Ishikawa (cell line): ENCODE measurements around the gene CATSPER1.

Experiments used
- CEBPB ChIP-seq: IDR thresholded peaks from 2 replicates; pipeline ENCODE4 v1.6.1; 2012
- CREB1 ChIP-seq: IDR thresholded peaks from 2 replicates; pipeline ENCODE4 v1.6.1; 2012; ENCODE audit warnings: low read depth
- EGR1 ChIP-seq: IDR thresholded peaks from 2 replicates; pipeline ENCODE4 v1.6.1; 2012
- EP300 ChIP-seq: IDR thresholded peaks from 2 replicates; pipeline ENCODE4 v1.6.1; 2012; ENCODE audit warnings: borderline replicate concordance
- FOXM1 ChIP-seq: IDR thresholded peaks from 2 replicates; pipeline ENCODE4 v1.6.1; 2012; ENCODE audit warnings: low read depth, borderline replicate concordance
- MAX ChIP-seq: IDR thresholded peaks from 2 replicates; pipeline ENCODE4 v1.6.1; 2012
- NFIC ChIP-seq: IDR thresholded peaks from 2 replicates; pipeline ENCODE4 v1.6.1; 2012
- RAD21 ChIP-seq: IDR thresholded peaks from 2 replicates; pipeline ENCODE4 v1.6.1; 2012; ENCODE audit warnings: low read depth
- REST ChIP-seq: IDR thresholded peaks from 2 replicates; pipeline ENCODE4 v1.6.1; 2012; ENCODE audit warnings: low read depth, mild to moderate bottlenecking
- TAF1 ChIP-seq: IDR thresholded peaks from 2 replicates; pipeline ENCODE4 v1.6.1; 2012; ENCODE audit warnings: low read depth, mild to moderate bottlenecking
- TCF12 ChIP-seq: IDR thresholded peaks from 2 replicates; pipeline ENCODE4 v1.6.1; 2012; ENCODE audit warnings: low read depth
- TEAD4 ChIP-seq: IDR thresholded peaks from 2 replicates; pipeline ENCODE4 v1.6.1; 2012
- USF1 ChIP-seq: IDR thresholded peaks from 2 replicates; pipeline ENCODE4 v1.6.1; 2012
- YY1 ChIP-seq: IDR thresholded peaks from 2 replicates; pipeline ENCODE4 v1.6.1; 2012; ENCODE audit warnings: low read depth
- ZBTB7A ChIP-seq: IDR thresholded peaks from 2 replicates; pipeline ENCODE4 v1.6.1; 2012; ENCODE audit warnings: low read depth

CATSPER1 gene

GRCh38 chr11:65981101-65981740 is 45.1 kb downstream of the CATSPER1 start:
- TF ChIP-seq REST (no peak), FOXM1 (no peak)

- TF ChIP-seq RAD21 (no peak), CREB1 (no peak), EGR1 (no peak), YY1 (no peak), TCF12 (no peak), REST (no peak), MAX (no peak), EP300 (no peak), TAF1 (no peak), FOXM1 (no peak)
These were observed 47.0 kb downstream of the CATSPER1 start for GRCh38 chr11:65979261-65979759.

GRCh38 chr11:65978391-65979238 is 47.7 kb downstream of the CATSPER1 start:
- no peak for TF ChIP-seq YY1
- TF ChIP-seq NFIC, result no peak
- no peak for TF ChIP-seq USF1
- no peak for TF ChIP-seq CEBPB
- TF ChIP-seq TAF1, result no peak
- no peak for TF ChIP-seq RAD21

GRCh38 chr11:65977621-65978390 is 48.5 kb downstream of the CATSPER1 start:
- TF ChIP-seq FOXM1, result no peak
- no peak for TF ChIP-seq RAD21
- no peak for TF ChIP-seq MAX
- no peak for TF ChIP-seq EGR1
- no peak for TF ChIP-seq TAF1
- TF ChIP-seq TCF12, result no peak
- TF ChIP-seq YY1, result no peak
- TF ChIP-seq REST, result no peak
- no peak for TF ChIP-seq ZBTB7A
- no peak for TF ChIP-seq EP300
- no peak for TF ChIP-seq NFIC
- TF ChIP-seq USF1, result no peak
- TF ChIP-seq TEAD4, result no peak
- TF ChIP-seq CEBPB, result no peak
- no peak for TF ChIP-seq CREB1
